ENCODE results near the gene NOS1. TPM values are rescaled to one million over a fixed set of nuclear protein-coding genes. Genes with fewer than 3 reads are reported as not detected.

Gene NOS1
- total and polyA plus RNA-seq, 2 donors (not counting 3 experiments of a cell fraction or from before 2014, with no cell fraction given) = not detected

DNA sequence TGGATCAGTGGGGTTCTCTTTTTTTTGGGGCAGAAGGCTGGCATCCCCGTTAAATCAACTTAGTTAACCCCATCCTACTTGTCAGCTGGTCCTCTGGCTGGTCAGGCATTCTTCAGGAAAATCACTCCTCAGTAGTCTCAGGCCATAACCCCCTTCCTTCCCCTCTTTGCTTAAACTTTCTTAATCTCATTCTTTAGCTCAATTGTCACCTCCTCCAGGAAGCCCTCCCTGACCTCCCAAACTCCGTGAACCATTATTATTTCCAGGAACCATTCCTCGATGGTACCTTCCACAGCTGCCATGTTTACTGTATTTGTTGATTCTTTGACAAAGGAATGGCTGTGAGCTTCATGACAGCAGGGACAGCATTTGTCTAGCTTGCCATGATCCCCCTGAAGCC, 98.7 kb downstream of the NOS1 start:
- Histone ChIP-seq H4K20me1 (replicated peaks; ENCODE audit: control insufficient read depth, extremely low read depth, insufficient read depth, low read length) (no peaks in the 10 kb centered on the region), H3K27ac (ENCODE audit: insufficient read depth, low read depth, low read length) (no peak overlapping the region), H3K4me3 (replicated peaks in 1 of 3; ENCODE audit: insufficient read depth in 1 of 3, low read depth in 1 of 3, low read length in 3 of 3) (no peak overlapping the region), H3K4me2 (ENCODE audit: insufficient read depth, low read length) (no peak overlapping the region), H3K79me2 (ENCODE audit: control insufficient read depth, insufficient read depth, low read length) (no peaks in the 10 kb centered on the region), H3K9me1 (replicated peaks; ENCODE audit: control insufficient read depth, extremely low read depth, insufficient read depth, low read length) (no peaks in the 10 kb centered on the region), H3K9me3 (replicated peaks; ENCODE audit: control insufficient read depth, insufficient read depth, low read length) (no peaks in the 10 kb centered on the region), H2AFZ (ENCODE audit: low read depth, low read length) (no peak overlapping the region), H3K9ac (replicated peaks; ENCODE audit: extremely low read depth, insufficient read depth, low read length) (no peak overlapping the region), H3K4me1 (ENCODE audit: control insufficient read depth, extremely low read depth, insufficient read depth, low read length) (no peaks in the 10 kb centered on the region), H3K36me3 (ENCODE audit: control insufficient read depth in 2 of 2, extremely low read depth in 1 of 2, insufficient read depth in 2 of 2, low read length in 2 of 2) (no peaks in the 10 kb centered on the region), H3K27me3 (ENCODE audit: control insufficient read depth in 2 of 2, insufficient read depth in 2 of 2, low read length in 2 of 2) (no peaks in the 10 kb centered on the region)
- DNase-seq (ENCODE audit: low read depth, low spot score) (no peak), FAIRE-seq (no peak)
- no peak for TF ChIP-seq GATA2 (IDR thresholded peaks at IDR 0.05; ENCODE audit: insufficient read depth, insufficient read length, low read depth, low read length)
- no peak for TF ChIP-seq FOS (IDR thresholded peaks at IDR 0.05; ENCODE audit: borderline replicate concordance, insufficient read depth, low read length)
- TF ChIP-seq, protein P1, sequence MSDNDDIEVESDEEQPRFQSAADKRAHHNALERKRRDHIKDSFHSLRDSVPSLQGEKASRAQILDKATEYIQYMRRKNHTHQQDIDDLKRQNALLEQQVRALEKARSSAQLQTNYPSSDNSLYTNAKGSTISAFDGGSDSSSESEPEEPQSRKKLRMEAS (IDR thresholded peaks at IDR 0.05; ENCODE audit: insufficient read depth, insufficient read length) = no peak
- no peak for TF ChIP-seq POLR2A (IDR thresholded peaks at IDR 0.05; ENCODE audit: low read depth, low read length)
- no peak for TF ChIP-seq POLR2AphosphoS5 (IDR thresholded peaks at IDR 0.05; ENCODE audit: insufficient read depth, low read depth, low read length)
- TF ChIP-seq MYC (IDR thresholded peaks at IDR 0.05; ENCODE audit: low read depth, low read length) = no peak
- TF ChIP-seq JUN (IDR thresholded peaks at IDR 0.05; ENCODE audit: borderline replicate concordance, insufficient read depth, insufficient read length, low read depth) = no peak
- TF ChIP-seq, protein P2, sequence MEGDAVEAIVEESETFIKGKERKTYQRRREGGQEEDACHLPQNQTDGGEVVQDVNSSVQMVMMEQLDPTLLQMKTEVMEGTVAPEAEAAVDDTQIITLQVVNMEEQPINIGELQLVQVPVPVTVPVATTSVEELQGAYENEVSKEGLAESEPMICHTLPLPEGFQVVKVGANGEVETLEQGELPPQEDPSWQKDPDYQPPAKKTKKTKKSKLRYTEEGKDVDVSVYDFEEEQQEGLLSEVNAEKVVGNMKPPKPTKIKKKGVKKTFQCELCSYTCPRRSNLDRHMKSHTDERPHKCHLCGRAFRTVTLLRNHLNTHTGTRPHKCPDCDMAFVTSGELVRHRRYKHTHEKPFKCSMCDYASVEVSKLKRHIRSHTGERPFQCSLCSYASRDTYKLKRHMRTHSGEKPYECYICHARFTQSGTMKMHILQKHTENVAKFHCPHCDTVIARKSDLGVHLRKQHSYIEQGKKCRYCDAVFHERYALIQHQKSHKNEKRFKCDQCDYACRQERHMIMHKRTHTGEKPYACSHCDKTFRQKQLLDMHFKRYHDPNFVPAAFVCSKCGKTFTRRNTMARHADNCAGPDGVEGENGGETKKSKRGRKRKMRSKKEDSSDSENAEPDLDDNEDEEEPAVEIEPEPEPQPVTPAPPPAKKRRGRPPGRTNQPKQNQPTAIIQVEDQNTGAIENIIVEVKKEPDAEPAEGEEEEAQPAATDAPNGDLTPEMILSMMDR (IDR thresholded peaks at IDR 0.05; ENCODE audit: extremely low read depth in 1 of 2, insufficient read depth in 1 of 2, low read depth in 1 of 2, low read length in 2 of 2) = no peak
- TF ChIP-seq EZH2 (IDR thresholded peaks at IDR 0.05; ENCODE audit: borderline replicate concordance, low read depth, low read length, severe bottlenecking) = no peak
- ChIA-PET POLR2A (no interaction called here), CTCF (interaction anchor here (2.2 kb wide), 1 partner anchor 10 kb away, joined by 5 read pairs; no protein-coding TSS in a partner anchor)
- intact Hi-C loops (cut with micrococcal nuclease) (no loop called here), dilution Hi-C loops (cut with MboI; ENCODE audit: extremely low pct_ligation_motif_present, low sequenced_read_pairs) (no loop called here)
- no TSS peak for BruUV-seq (replicated peaks)

All from endothelial cell of umbilical vein (primary cell).